LNCAP (cell line): ENCODE results near the gene GRIPAP1.

Source experiments
- CTCF ChIP-seq: fragments of 450-650 bp; IDR thresholded peaks from 2 replicates; pipeline ENCODE4 v1.5.1; 2017; ENCODE audit warnings: mild to moderate bottlenecking

GRIPAP1 gene

DNA sequence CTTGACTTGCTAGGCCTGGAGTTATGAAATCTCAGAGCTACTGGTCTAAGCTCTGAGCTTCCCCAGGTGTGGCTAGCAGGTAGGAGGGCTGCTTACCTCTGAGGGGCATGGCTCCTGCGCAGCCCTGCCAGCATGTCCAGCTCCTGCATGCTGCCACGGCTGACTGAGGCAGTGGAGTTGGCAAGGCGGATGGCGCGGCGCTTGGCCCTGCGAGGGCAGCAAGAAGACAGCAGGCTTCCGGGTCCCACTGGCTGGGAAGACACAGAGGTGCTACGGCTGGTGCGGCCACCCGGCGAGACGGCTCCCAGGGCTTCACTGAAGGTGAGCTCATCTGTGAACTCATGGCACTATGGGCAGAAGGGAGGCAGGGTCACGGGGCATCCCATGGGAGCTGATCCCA lies 36.1 kb downstream of the GRIPAP1 start:
- TF ChIP-seq CTCF, result no peak

- TF ChIP-seq CTCF, result no peak
These were observed 40.4 kb downstream of the GRIPAP1 start for GRCh38 chrX:48961585-48962091.

GRCh38 chrX:48960291-48960690 lies 41.8 kb downstream of the GRIPAP1 start:
- no peak for TF ChIP-seq CTCF

- no peak for TF ChIP-seq CTCF
These were observed 43.4 kb downstream of the GRIPAP1 start for GRCh38 chrX:48958635-48959094.

GRCh38 chrX:48957827-48958634 lies 44.0 kb downstream of the GRIPAP1 start:
- no peak for TF ChIP-seq CTCF

- no peak for TF ChIP-seq CTCF
These were observed 44.6 kb downstream of the GRIPAP1 start, which contains the start of gene OTUD5 for GRCh38 chrX:48957477-48957826. TSS of gene OTUD5 (minus strand) at chrX:48957607. CDS start at chrX:48957570, 37 bp downstream.

- no peak for TF ChIP-seq CTCF
These were observed 45.2 kb downstream of the GRIPAP1 start for GRCh38 chrX:48956728-48957414.
